Activated T-cell treated with anti-CD3 and anti-CD28 coated beads, Interleukin-2, amount 50 U/mL, for 72 hours (primary cell): ENCODE measurements around the gene GNAI2. TPM values are rescaled to one million over a fixed set of nuclear protein-coding genes. Genes with fewer than 3 reads are reported as not detected.

Source experiments
- ATAC-seq, 2 donors: fragments of 150-1000 bp; cut with Tn5 transposase; replicated peaks in 1 of 2; 2 replicates each; pipeline ENCODE4 v1.10.0; 2021; ENCODE audit warnings: moderate library complexity in 2 of 2, mild to moderate bottlenecking in 1 of 2
- DNase-seq, 2 donors: peaks; one replicate each; pipeline ENCODE4 v3.0.0; 2021 to 2022; ENCODE audit warnings: mixed read lengths in 1 of 2
- H3K27ac Mint-ChIP-seq: one replicate; pipeline ENCODE4 v1.8.0; 2022; ENCODE audit warnings: mild to moderate bottlenecking, moderate library complexity, mixed read lengths
- H3K27me3 Mint-ChIP-seq: one replicate; pipeline ENCODE4 v1.8.0; 2022; ENCODE audit warnings: low read depth, mixed read lengths
- H3K36me3 Mint-ChIP-seq, 2 donors: one replicate each; pipeline ENCODE4 v1.8.0; 2022; ENCODE audit warnings: mixed read lengths in 2 of 2, mild to moderate bottlenecking in 1 of 2; ENCODE audit not compliant: insufficient read depth in 2 of 2
- H3K4me1 Mint-ChIP-seq: one replicate; pipeline ENCODE4 v1.8.0; 2022; ENCODE audit warnings: low read depth, mixed read lengths
- H3K4me3 Mint-ChIP-seq, 2 donors: one replicate each; pipeline ENCODE4 v1.8.0; 2022; ENCODE audit warnings: mild to moderate bottlenecking in 2 of 2, mixed read lengths in 2 of 2, moderate library complexity in 2 of 2
- H3K9me3 Mint-ChIP-seq, 2 donors: one replicate each; pipeline ENCODE4 v1.8.0; 2022; ENCODE audit warnings: mixed read lengths in 2 of 2
- total RNA-seq, 2 donors: library from RNA; stranded (reverse); gene quantifications; one replicate each; pipeline ENCODE4 v1.2.3, GENCODE V29; 2022

The GNAI2 gene
- total RNA-seq, 2 donors from 2014 or later = 263 to 272 TPM

- peaks cover 0 to 4% of the 10 kb centered on the region in 2 donors for H3K36me3 Mint-ChIP-seq
- peak; percentile 95 to 96 for DNase-seq
- no peaks in the 10 kb centered on the region for H3K9me3 Mint-ChIP-seq
- H3K27me3 Mint-ChIP-seq = no peaks in the 10 kb centered on the region
- H3K27ac Mint-ChIP-seq = peak within 1 kb of the TSS; percentile 91
- peaks cover 32% of the 10 kb centered on the region for H3K4me1 Mint-ChIP-seq
- peak; percentile 99 for ATAC-seq
- peak within 1 kb of the TSS; percentile 83 to 93 for H3K4me3 Mint-ChIP-seq
Observed at GRCh38 chr3:50292159-50293078, 56.4 kb downstream of the GNAI2 start, which contains the start of gene IFRD2. Gene IFRD2, minus strand, starts transcription at chr3:50292429. Its CDS starts 155 bp downstream, at chr3:50292274.

GRCh38 chr3:50293079-50293801 lies 57.2 kb downstream of the GNAI2 start:
- Mint-ChIP-seq H3K4me1 (peaks cover 36% of the 10 kb centered on the region), H3K4me3 (peak overlapping the region; percentile 83 to 93), H3K36me3 (peaks cover 0 to 4% of the 10 kb centered on the region in 2 donors), H3K27me3 (no peaks in the 10 kb centered on the region), H3K9me3 (no peaks in the 10 kb centered on the region), H3K27ac (peak overlapping the region; percentile 91)
- DNase-seq (no peak), ATAC-seq (no peak)

- DNase-seq (no peak), ATAC-seq (no peak)
- Mint-ChIP-seq H3K27ac (no peak overlapping the region), H3K27me3 (no peaks in the 10 kb centered on the region), H3K9me3 (no peaks in the 10 kb centered on the region), H3K36me3 (peaks cover 0 to 4% of the 10 kb centered on the region in 2 donors), H3K4me3 (no peak overlapping the region), H3K4me1 (peaks cover 38% of the 10 kb centered on the region)
Observed at GRCh38 chr3:50294089-50294488, 58.1 kb downstream of the GNAI2 start.

GRCh38 chr3:50294492-50295403 lies 58.7 kb downstream of the GNAI2 start:
- H3K4me3 Mint-ChIP-seq = no peak overlapping the region
- H3K27ac Mint-ChIP-seq = no peak overlapping the region

GRCh38 chr3:50295553-50296431 lies 59.8 kb downstream of the GNAI2 start:
- DNase-seq (no peak), ATAC-seq (no peak)
- Mint-ChIP-seq H3K4me3 (no peak overlapping the region), H3K4me1 (peaks cover 40% of the 10 kb centered on the region), H3K36me3 (peaks cover 0 to 3% of the 10 kb centered on the region in 2 donors), H3K27me3 (no peaks in the 10 kb centered on the region), H3K27ac (no peak overlapping the region), H3K9me3 (no peaks in the 10 kb centered on the region)

More at GRCh38 chr3:50294492-50295403, 58.7 kb downstream of the GNAI2 start:
- Mint-ChIP-seq H3K36me3 (peaks cover 0 to 4% of the 10 kb centered on the region in 2 donors), H3K27me3 (no peaks in the 10 kb centered on the region), H3K4me1 (peaks cover 35% of the 10 kb centered on the region), H3K9me3 (no peaks in the 10 kb centered on the region)
- no peak for DNase-seq
- ATAC-seq = no peak

- H3K27me3 Mint-ChIP-seq = no peaks in the 10 kb centered on the region
- peak overlapping the region in 1 of 2 donors; percentile 27 for H3K4me3 Mint-ChIP-seq
- no peaks in the 10 kb centered on the region for H3K9me3 Mint-ChIP-seq
- peaks cover 36% of the 10 kb centered on the region for H3K4me1 Mint-ChIP-seq
- H3K27ac Mint-ChIP-seq = no peak overlapping the region
- ATAC-seq (no peak), DNase-seq (no peak)
- H3K36me3 Mint-ChIP-seq = no peaks in the 10 kb centered on the region
Observed at GRCh38 chr3:50296721-50297383, 60.8 kb downstream of the GNAI2 start.

GRCh38 chr3:50297384-50297775 lies 61.4 kb downstream of the GNAI2 start:
- ATAC-seq (no peak), DNase-seq (no peak)
- Mint-ChIP-seq H3K27ac (no peak overlapping the region), H3K9me3 (no peaks in the 10 kb centered on the region), H3K36me3 (no peaks in the 10 kb centered on the region), H3K4me1 (peaks cover 35% of the 10 kb centered on the region), H3K4me3 (peak overlapping the region in 1 of 2 donors; percentile 98), H3K27me3 (no peaks in the 10 kb centered on the region)

- H3K27me3 Mint-ChIP-seq = no peaks in the 10 kb centered on the region
- peaks cover 28% of the 10 kb centered on the region for H3K4me1 Mint-ChIP-seq
- no peak for ATAC-seq
- peak overlapping the region; percentile 94 to 98 for H3K4me3 Mint-ChIP-seq
- H3K36me3 Mint-ChIP-seq = no peaks in the 10 kb centered on the region
- peak overlapping the region; percentile 40 for H3K27ac Mint-ChIP-seq
- H3K9me3 Mint-ChIP-seq = no peaks in the 10 kb centered on the region
- no peak for DNase-seq
Observed at GRCh38 chr3:50297896-50298725, 62.1 kb downstream of the GNAI2 start.

- Mint-ChIP-seq H3K27me3 (no peaks in the 10 kb centered on the region), H3K4me1 (peaks cover 24% of the 10 kb centered on the region), H3K4me3 (peak within 1 kb of the TSS; percentile 94 to 98), H3K36me3 (no peaks in the 10 kb centered on the region), H3K27ac (peak within 1 kb of the TSS; percentile 82), H3K9me3 (no peaks in the 10 kb centered on the region)
- DNase-seq (peak; percentile 99 to 100), ATAC-seq (peak; percentile 89 to 90)
Observed at GRCh38 chr3:50298836-50299637, 63.0 kb downstream of the GNAI2 start, which contains the start of the genes HYAL3 and NAA80. Gene HYAL3, minus strand, starts transcription at chr3:50299405. Its CDS starts 3,803 bp downstream, at chr3:50295602. Gene NAA80, minus strand, starts transcription at chr3:50299405. Its CDS starts 1,942 bp downstream, at chr3:50297463.

GRCh38 chr3:50299638-50299928 lies 63.6 kb downstream of the GNAI2 start:
- no peaks in the 10 kb centered on the region for H3K9me3 Mint-ChIP-seq
- H3K4me3 Mint-ChIP-seq = peak overlapping the region; percentile 94 to 98
- DNase-seq = no peak
- H3K27me3 Mint-ChIP-seq = no peaks in the 10 kb centered on the region
- no peak for ATAC-seq
- H3K36me3 Mint-ChIP-seq = no peaks in the 10 kb centered on the region
- H3K4me1 Mint-ChIP-seq = peaks cover 27% of the 10 kb centered on the region
- peak overlapping the region; percentile 82 for H3K27ac Mint-ChIP-seq
